GM12872 (cell line): ENCODE measurements around the gene ARFGEF3.

ENCODE experiments used
- TF ChIP-seq, protein P1 (sequence below): IDR thresholded peaks from 3 replicates; pipeline ENCODE4 v1.5.1; 2011; ENCODE audit warnings: low read depth, mild to moderate bottlenecking, low read length, moderate library complexity; ENCODE audit not compliant: insufficient read depth

ARFGEF3 gene

DNA sequence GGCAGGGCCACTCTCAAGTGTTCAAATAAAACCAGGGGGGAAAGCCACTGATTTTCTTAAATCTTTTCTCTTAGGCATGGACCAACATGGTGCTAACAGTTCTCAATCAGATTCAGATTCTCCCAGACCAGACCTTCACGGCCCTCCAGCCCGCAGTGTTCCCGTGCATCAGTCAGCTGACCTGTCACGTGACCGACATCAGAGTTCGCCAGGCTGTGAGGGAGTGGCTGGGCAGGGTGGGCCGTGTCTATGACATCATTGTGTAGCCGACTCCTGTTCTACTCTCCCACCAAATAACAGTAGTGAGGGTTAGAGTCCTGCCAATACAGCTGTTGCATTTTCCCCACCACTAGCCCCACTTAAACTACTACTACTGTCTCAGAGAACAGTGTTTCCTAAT, 174.5 kb downstream of the ARFGEF3 start:
- TF ChIP-seq, protein P1, sequence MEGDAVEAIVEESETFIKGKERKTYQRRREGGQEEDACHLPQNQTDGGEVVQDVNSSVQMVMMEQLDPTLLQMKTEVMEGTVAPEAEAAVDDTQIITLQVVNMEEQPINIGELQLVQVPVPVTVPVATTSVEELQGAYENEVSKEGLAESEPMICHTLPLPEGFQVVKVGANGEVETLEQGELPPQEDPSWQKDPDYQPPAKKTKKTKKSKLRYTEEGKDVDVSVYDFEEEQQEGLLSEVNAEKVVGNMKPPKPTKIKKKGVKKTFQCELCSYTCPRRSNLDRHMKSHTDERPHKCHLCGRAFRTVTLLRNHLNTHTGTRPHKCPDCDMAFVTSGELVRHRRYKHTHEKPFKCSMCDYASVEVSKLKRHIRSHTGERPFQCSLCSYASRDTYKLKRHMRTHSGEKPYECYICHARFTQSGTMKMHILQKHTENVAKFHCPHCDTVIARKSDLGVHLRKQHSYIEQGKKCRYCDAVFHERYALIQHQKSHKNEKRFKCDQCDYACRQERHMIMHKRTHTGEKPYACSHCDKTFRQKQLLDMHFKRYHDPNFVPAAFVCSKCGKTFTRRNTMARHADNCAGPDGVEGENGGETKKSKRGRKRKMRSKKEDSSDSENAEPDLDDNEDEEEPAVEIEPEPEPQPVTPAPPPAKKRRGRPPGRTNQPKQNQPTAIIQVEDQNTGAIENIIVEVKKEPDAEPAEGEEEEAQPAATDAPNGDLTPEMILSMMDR = no peak

DNA sequence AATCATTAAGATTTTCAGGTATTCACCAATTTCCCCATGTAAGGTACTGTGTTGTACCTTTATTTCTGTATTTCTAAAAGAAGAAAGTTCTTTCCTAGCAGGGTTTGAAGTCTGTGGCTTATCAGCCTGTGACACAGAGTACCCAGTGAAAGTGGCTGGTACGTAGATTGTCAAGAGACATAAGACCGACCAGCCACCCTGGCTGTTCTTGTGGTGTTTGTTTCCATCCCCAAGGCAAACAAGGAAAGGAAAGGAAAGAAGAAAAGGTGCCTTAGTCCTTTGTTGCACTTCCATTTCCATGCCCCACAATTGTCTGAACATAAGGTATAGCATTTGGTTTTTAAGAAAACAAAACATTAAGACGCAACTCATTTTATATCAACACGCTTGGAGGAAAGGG, 175.3 kb downstream of the ARFGEF3 start:
- TF ChIP-seq, protein P1 = no peak

DNA sequence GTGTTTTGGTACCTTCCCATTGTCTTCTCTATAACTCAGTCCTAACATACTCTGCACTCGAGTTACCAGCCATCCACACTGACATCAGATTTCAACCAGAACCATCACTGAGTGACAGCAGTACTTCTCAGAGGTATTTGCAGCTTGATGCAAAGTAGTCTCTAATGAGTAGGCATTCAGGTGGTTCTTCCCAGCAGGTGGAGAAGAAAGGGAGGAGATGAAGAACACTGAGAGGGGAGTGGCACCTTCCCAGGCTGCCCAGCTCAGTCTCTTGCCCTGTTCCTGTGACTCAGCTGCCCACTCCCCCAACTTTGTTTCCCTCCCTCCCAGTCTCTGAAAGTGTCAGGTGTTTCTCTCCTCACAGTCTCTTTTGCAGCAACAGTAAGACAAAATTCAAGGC, 177.3 kb downstream of the ARFGEF3 start:
- TF ChIP-seq, protein P1 = no peak

DNA sequence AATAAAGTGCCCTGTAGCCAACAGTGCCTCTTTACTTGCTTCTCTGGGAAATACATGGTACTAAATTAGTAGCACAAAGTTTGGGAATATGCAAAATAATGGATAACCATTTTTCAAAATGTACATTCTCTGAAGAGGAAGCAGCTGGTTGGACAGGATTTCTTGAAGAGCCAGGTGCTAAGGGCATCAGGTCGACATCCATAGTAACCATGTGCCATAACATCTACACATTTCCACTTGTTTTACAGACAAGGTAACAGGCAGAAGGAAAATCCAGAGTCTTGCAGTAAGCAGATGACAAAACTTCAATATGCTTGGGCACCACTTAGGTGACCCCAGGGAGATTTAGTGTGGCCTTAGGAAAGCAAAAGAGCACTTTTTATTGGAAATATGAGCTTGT, 179.4 kb downstream of the ARFGEF3 start:
- TF ChIP-seq, protein P1 = no peak

DNA sequence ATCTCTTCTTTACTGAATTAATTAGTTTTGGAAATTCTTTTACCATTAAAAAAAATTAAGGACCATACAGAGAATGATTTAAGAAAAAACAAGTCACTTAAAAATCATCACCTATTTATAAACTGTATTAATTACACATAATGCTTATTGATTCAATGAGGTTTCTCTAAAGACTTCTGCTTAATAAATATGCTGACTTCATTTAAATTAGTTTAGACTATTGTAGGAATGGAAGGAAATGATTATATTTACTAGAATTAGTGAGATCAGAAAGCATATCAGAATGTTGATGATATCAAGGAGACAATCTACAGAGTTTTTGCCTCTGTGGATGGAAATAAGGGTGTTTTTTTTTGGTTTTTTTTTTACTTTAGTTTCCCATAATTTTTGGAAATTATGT, 181.4 kb downstream of the ARFGEF3 start:
- TF ChIP-seq, protein P1 = no peak

DNA sequence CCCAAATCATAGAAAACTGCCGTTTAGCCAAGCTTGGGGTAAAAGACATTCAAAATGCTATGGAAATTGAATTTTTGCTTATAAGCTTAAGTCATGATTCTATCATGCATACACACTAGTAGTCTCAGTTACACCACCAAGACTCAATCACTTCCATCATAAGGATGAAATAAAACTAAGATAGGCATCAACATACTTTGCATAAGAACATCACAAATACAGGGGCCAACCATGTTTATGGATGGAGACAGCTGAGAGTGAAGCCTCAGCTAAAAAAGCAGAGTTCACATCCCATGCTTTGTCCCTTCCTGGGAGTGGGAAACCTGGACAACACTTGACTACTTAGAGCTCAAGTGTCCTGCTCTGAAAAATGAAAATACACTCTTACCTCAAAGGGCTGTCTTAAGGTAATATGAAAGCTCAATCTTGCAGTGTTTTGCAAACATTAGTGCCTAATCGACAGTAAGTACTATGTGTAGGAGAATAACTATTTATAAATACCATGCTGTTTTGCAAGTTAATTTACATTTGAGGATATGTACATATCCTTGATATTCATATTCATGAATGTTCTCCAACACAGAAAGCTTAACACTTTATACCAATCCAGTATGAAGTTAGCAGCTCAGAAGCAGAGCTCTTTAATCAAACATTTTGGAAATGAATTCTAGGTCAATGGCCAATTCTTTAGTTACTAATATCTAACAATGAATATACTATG, 184.0 kb downstream of the ARFGEF3 start:
- TF ChIP-seq, protein P1 = no peak

DNA sequence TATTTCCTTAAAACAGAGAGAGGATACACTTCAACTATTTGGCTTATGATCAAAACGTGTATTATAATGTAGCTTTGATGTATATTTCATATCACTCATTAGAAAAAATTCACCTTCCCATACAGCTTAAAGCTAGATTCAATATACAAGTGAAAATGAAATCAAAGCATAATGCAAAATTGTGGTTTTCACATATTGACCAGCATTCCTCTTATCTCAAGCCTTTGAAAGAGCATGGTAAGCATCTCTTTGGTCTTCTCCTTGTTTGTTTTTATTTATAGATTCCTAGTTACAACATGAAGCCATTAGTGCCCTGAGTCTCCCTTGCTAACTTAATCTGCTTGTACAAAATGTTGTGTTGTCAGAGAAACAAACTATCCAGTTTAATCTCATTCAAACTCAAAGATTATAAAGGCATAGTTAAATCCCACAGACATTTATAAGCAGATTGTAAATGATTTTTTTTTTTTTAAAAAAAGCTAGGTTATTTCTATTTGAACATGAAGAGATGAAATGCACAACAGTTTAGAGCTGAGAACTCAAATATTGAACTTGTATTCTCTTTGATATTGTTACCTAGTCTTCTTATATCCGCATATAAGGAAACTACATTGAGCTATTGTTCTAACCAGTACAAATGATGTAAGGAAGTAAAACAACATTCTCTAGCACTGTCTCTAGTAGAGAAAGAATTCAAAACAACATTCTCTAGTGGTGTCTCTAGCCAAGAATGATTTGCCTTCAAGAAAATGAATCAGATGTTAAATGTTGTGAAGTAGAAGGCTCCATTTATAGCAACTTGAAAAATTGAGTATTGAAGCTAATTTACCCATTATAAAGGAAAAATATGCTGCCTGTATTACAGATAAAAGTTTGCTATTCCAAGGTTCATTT, 184.8 kb downstream of the ARFGEF3 start:
- TF ChIP-seq, protein P1 = no peak
